Measurements from ENCODE around the gene MPRIP. TPM values are rescaled to one million over a fixed set of nuclear protein-coding genes. Genes with fewer than 3 reads are reported as not detected.
A peak's percentile ranks its signal among the peaks of the same experiment; 100 is the strongest.

Gene MPRIP
- total RNA-seq, 1 donor from 2014 or later, result 224 TPM

DNA sequence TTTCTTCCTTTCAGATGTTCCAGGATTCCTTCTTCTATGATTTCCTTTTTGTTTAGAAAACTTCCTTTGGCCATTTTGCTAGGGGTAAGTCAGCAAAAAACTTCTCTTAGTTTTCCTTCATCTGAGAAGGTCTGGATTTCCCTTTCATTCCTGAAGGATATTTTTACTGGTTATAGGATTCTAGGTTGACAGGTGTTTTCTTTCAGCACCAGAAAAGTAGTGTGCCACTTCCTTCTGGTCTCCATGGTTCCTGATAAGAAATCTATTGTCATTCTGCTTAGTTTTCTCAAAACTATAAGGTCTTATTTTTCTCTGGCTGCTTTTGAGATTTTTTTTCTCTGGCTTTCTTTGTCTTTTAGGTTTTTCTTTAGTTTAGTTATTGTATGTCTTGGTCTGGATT is 27.6 kb downstream of the MPRIP start:
- Mint-ChIP-seq H3K27me3 (ENCODE audit: low read depth) (no peaks in the 10 kb centered on the region), H3K9me3 (peaks cover 12% of the 10 kb centered on the region), H3K4me1 (peaks cover 33% of the 10 kb centered on the region), H3K36me3 (peaks cover 21% of the 10 kb centered on the region), H3K4me3 (no peak overlapping the region), H3K27ac (no peak overlapping the region)
- no peak for DNase-seq (ENCODE audit: low spot score in 2 of 2, unreplicated experiment in 2 of 2)
- TF ChIP-seq, protein P1, sequence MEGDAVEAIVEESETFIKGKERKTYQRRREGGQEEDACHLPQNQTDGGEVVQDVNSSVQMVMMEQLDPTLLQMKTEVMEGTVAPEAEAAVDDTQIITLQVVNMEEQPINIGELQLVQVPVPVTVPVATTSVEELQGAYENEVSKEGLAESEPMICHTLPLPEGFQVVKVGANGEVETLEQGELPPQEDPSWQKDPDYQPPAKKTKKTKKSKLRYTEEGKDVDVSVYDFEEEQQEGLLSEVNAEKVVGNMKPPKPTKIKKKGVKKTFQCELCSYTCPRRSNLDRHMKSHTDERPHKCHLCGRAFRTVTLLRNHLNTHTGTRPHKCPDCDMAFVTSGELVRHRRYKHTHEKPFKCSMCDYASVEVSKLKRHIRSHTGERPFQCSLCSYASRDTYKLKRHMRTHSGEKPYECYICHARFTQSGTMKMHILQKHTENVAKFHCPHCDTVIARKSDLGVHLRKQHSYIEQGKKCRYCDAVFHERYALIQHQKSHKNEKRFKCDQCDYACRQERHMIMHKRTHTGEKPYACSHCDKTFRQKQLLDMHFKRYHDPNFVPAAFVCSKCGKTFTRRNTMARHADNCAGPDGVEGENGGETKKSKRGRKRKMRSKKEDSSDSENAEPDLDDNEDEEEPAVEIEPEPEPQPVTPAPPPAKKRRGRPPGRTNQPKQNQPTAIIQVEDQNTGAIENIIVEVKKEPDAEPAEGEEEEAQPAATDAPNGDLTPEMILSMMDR (IDR thresholded peaks at IDR 0.05; ENCODE audit: unreplicated experiment), result no peak

GRCh38 chr17:17070931-17071330 is 28.7 kb downstream of the MPRIP start:
- TF ChIP-seq, protein P1 (IDR thresholded peaks at IDR 0.05; ENCODE audit: unreplicated experiment), result no peak

DNA sequence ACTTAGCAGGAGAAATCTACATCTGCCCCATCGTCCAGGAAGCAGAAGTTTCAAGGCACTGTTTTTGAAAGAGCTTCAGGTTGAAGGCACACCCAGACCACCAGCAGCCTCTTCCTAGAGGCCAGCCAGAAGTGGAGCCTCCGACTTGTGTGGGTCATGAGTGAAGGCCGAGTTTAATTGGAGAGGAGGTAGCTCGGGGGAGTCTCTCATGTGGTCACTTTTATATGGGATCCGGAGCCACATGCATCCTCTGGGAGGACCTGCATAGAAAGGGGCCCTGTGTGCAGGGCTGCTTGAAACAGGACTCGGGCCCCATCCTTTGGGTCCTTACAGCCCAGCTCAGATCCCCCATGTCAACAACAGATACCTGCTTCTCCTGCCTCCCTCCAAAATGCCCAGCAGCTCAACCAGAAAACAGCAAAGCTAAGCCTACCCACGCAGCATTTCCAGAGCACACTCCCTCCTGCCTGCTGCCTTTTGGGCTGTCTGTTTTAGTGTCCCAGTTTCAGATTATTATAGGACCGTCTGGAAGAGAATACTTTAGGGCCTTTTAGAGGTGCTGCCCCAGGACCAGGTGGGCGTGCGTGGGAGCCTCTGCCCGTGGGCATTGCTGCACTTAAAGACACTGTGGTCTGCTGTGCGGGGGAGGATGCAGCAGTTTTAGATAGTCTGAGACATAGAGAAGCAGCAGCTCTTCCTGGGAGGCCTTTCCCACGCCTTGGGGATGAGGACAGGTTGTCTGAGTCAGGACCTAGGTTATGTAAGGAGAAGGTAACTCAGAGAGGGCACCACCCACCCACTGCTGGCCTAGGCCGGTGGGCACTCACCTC is 29.5 kb downstream of the MPRIP start:
- TF ChIP-seq, protein P1 (IDR thresholded peaks at IDR 0.05; ENCODE audit: unreplicated experiment), result no peak
- no peak for DNase-seq (ENCODE audit: low spot score in 2 of 2, unreplicated experiment in 2 of 2)
- Mint-ChIP-seq H3K27ac (peak overlapping the region; percentile 53), H3K4me1 (peaks cover 40% of the 10 kb centered on the region), H3K36me3 (peaks cover 24% of the 10 kb centered on the region), H3K9me3 (peaks cover 12% of the 10 kb centered on the region), H3K4me3 (no peak overlapping the region), H3K27me3 (ENCODE audit: low read depth) (no peaks in the 10 kb centered on the region)

More at GRCh38 chr17:17070931-17071330, 28.7 kb downstream of the MPRIP start:
- peak overlapping the region; percentile 47 for H3K27ac Mint-ChIP-seq
- H3K27me3 Mint-ChIP-seq (ENCODE audit: low read depth), result no peaks in the 10 kb centered on the region
- H3K4me3 Mint-ChIP-seq, result no peak overlapping the region
- H3K4me1 Mint-ChIP-seq, result peaks cover 38% of the 10 kb centered on the region
- peaks cover 12% of the 10 kb centered on the region for H3K9me3 Mint-ChIP-seq
- DNase-seq (ENCODE audit: low spot score in 2 of 2, unreplicated experiment in 2 of 2), result no peak
- peaks cover 21% of the 10 kb centered on the region for H3K36me3 Mint-ChIP-seq

- TF ChIP-seq, protein P1 (IDR thresholded peaks at IDR 0.05; ENCODE audit: unreplicated experiment), result no peak
- peaks cover 12% of the 10 kb centered on the region for H3K9me3 Mint-ChIP-seq
- H3K4me3 Mint-ChIP-seq, result no peak overlapping the region
- H3K36me3 Mint-ChIP-seq, result peaks cover 24% of the 10 kb centered on the region
- no peaks in the 10 kb centered on the region for H3K27me3 Mint-ChIP-seq (ENCODE audit: low read depth)
- H3K27ac Mint-ChIP-seq, result no peak overlapping the region
- DNase-seq (ENCODE audit: low spot score in 2 of 2, unreplicated experiment in 2 of 2), result no peak
- peaks cover 40% of the 10 kb centered on the region for H3K4me1 Mint-ChIP-seq
These were observed 30.3 kb downstream of the MPRIP start for GRCh38 chr17:17072546-17072945.

- H3K36me3 Mint-ChIP-seq, result peaks cover 27% of the 10 kb centered on the region
- H3K4me3 Mint-ChIP-seq, result no peak overlapping the region
- no peak for DNase-seq (ENCODE audit: low spot score in 2 of 2, unreplicated experiment in 2 of 2)
- H3K27ac Mint-ChIP-seq, result no peak overlapping the region
- H3K4me1 Mint-ChIP-seq, result peaks cover 45% of the 10 kb centered on the region
- no peaks in the 10 kb centered on the region for H3K27me3 Mint-ChIP-seq (ENCODE audit: low read depth)
- H3K9me3 Mint-ChIP-seq, result peaks cover 12% of the 10 kb centered on the region
- TF ChIP-seq, protein P1 (IDR thresholded peaks at IDR 0.05; ENCODE audit: unreplicated experiment), result no peak
These were observed 30.8 kb downstream of the MPRIP start for GRCh38 chr17:17073030-17073564.

Data from mesothelial cell of epicardium (in vitro differentiated cells).